Brain pericyte (primary cell): ENCODE measurements around the gene LGALS4.
"Not testable (repeated sequence)": the region's sequence is repeated elsewhere in the genome, so short reads cannot be mapped to it uniquely, and the experiment has no call there.

Experiments
- DNase-seq: peaks from one replicate; pipeline ENCODE4 v3.0.0-alpha.2; 2012; ENCODE audit warnings: low read depth, low spot score

Gene LGALS4

DNA sequence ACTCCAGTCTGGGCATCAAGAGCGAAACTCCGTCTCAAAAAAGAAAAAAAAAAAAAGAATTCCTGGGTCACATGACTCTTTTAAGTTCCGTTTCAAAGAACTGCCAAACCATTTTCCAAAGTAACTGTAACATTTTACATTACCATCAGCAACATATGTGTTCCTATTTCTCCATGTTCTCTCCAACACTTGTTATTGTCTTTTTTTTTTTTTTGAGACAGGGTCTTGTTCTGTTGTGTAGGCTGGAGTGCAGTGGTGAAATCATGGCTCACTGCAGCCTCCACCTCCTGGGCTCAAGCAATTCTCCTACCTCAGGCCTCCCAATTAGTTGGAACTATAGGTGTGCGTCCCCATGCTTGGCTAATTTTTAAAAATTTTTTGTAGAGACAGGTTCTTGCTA, 17.2 kb downstream of the LGALS4 start:
- DNase-seq: no peak

DNA sequence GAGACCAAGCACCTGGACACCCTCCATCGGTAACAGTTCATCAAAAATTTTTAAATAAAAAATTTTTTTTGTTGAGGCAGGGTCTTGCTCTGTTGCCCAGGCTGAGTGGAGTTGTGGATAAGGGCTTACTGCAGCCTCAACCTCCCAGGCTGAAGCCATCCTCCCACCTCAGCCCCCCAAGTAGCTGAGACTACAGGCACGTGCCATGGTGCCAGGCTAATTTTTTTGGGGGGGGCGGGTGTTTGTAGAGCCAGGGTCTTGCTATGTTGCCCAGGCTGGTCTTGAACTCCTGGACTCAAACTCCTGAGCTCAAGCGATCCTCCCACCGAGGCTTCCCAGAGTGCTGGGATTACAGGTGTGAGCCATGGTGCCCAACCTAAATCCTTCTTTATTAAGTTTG, 19.1 kb downstream of the LGALS4 start:
- DNase-seq: no peak

- no peak for DNase-seq
Measured at GRCh38 chr19:38793177-38793576, 19.6 kb downstream of the LGALS4 start.

DNA sequence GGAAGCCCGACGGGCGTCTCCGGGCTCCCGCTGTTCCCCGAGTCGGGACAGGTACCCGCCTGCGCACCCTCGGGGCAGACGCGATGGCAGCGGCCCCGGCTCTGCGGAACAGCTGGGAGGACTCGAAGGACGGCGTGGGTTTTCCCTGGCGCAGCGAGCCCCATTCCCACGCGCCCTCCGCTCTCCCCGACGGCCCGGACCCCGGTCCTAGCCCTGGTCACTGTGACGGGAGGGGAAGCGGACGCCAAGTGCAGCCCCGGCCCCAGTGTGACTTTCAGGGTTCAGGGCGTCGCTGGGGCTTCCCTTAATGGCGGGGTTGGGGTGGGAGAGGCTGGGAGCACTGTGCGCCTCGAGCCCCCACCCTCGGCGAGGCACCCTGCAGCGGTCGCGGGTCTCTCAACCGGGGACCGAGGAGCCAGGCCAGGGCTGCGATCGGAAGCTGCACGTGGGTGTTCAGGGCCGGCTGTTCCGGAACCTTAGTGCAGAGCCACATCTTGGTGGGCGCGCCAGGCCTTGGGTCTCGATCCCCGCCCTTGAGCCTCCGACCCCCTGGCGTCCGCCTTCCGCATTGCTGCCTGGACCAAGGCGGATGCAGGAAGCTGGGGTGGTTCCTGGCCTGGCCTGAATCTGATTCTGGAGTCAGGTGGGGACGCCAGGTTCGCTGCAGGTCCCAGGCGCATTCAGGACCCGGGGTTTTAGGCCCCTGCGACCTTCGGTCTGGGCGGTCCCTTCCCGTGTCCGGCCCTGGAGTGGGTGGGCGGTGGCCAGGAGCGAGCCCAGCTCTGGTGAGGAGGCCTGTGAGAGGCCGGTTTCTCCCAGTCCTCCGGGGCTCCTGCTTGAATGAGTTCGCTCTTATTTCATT, 20.3 kb downstream of the LGALS4 start:
- DNase-seq: no peak

- not testable (repeated sequence) for DNase-seq
Measured at GRCh38 chr19:38791451-38792064, 21.2 kb downstream of the LGALS4 start.

GRCh38 chr19:38790507-38791403, 22.0 kb downstream of the LGALS4 start:
- not testable (repeated sequence) for DNase-seq

- no peak for DNase-seq
Measured at GRCh38 chr19:38788478-38789243, 24.1 kb downstream of the LGALS4 start, which contains the start of gene LGALS7B. Gene LGALS7B, plus strand, starts transcription at chr19:38789200. Its CDS starts 27 bp downstream, at chr19:38789227.

DNA sequence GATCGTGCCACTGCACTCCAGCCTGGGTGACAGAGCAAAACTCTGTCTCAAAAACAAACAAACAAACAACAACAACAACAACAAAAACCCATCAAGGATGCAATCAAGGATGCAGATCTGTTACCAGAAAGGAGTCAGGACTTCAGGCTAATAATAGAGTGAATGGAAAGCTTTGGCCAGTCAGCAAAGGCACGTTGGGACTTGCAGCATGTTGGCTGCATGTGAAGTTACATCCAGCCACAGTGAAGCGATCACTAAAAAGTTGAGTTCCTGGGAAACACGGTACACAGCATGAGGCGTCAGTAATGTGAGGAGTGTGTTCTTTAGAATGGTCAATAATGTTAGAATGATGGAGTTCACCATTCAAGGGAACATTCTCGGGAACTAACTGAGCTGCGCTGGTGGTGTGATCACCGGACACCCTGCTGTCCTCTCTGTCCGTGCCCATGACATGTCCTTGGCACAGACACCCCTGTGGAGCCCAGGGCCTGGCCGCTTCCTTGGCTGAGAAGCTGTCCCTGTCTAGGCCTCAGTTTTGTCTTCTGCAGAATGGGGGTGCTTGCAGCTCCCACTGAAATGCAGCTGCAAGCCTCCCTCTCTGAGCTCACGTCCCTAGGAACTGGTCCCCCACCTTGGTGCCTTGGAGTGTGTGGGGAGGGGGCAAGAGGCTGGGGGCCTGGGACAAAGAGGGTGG, 26.0 kb downstream of the LGALS4 start:
- no peak for DNase-seq

- not testable (repeated sequence) for DNase-seq
Measured at GRCh38 chr19:38786061-38786460, 26.7 kb downstream of the LGALS4 start.

DNA sequence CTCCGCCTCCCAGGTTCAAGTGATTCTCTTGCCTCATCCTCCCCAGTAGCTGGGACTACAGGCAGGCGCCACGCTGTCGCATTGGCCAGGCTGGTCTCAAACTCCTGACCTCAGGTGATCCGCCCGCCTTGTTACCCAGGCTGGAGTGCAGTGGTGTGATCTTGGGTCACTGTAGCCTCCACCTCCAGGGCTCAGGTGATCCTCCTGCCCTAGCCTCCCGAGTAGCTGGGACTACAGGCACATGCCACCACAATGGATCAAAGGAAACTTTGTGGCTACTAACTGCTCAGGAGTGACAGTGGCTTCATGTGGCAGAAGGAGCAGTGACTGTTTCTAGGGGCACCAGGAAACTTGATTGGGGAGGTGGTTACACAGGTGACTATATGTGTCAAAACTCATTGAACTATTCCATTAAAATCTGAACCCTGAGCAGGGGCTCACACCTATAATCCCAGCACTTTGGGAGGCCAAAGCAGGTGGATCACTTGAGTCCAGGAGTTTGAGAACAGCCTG, 27.5 kb downstream of the LGALS4 start:
- DNase-seq: no peak

DNA sequence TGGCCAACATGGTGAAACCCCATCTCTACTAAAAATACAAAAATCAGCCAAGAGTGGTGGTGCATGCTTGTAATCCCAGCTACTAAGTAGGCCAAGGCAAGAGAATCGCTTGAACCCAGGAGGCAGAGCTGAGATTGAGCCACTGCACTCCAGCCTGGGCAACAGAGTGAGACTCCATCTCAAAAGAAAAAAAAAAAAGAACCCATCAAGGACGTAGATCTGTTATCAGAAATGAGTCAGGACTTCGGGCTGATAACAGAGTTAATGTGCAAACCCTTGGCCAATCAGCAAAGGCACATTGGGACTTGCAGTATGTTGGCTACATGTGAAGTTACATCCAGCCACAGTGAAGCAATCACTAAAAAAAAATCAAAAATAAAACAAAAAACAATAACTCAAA, 28.5 kb downstream of the LGALS4 start:
- DNase-seq: no peak

GRCh38 chr19:38782212-38782611, 30.5 kb downstream of the LGALS4 start:
- not testable (repeated sequence) for DNase-seq

- no peak for DNase-seq
Measured at GRCh38 chr19:38781058-38781457, 31.7 kb downstream of the LGALS4 start.

DNA sequence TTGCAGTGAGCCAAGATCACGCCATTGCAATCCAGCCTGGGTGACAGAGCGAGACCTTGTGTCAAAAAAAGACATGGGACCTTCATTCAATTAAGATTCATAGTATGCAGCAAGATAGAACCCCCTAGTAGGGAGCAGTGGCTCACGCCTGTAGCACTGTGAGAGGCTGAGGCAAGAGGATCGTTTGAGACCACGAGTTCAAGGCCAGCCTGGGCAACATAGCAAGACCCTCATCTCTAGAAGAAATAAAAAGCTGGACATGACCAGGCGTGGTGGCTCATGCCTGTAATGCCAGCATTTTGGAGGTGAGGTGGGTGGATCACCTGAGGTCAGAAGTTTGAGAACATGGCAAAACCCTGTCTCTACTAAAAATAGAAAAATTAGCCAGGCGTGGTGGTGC, 32.3 kb downstream of the LGALS4 start:
- DNase-seq: no peak

- no peak for DNase-seq
Measured at GRCh38 chr19:38778733-38779132, 34.0 kb downstream of the LGALS4 start.

DNA sequence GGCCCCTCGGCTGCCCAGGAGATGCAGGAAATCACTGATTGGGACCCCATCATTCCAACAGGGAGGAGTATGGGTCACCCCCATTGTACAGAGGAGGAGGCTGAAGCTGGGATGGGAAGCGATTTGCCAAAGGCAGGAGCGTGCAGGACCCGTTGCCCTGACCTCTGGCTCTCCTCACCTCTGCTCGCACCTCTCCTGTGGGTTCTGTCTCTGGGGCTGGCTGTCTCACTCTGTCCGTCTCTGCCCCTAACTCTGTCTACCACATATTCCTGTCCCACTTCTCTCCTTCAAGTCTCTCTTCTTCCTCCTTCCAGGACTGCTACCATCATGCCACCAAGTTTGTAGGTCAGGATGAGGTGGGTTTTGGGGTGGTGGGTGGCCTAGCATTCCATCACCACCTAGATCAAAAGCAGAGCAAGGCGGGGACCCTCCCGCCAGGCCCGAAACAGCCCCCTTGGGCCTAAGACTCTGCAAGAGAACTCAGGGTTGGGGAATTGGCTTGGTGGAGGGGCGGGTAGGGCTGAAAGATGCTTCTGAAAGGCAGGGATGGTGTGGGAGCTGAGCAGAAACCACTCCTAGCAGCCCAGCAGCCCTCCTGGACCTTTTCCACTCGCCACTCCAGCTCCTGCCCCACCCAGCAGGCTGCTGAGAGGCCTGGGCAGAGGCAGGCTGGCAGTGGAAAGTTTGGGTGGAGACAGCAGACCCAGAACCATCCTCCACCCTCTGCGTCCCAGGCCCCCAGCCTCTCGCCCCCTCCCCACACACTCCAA, 38.4 kb downstream of the LGALS4 start:
- no peak for DNase-seq

DNA sequence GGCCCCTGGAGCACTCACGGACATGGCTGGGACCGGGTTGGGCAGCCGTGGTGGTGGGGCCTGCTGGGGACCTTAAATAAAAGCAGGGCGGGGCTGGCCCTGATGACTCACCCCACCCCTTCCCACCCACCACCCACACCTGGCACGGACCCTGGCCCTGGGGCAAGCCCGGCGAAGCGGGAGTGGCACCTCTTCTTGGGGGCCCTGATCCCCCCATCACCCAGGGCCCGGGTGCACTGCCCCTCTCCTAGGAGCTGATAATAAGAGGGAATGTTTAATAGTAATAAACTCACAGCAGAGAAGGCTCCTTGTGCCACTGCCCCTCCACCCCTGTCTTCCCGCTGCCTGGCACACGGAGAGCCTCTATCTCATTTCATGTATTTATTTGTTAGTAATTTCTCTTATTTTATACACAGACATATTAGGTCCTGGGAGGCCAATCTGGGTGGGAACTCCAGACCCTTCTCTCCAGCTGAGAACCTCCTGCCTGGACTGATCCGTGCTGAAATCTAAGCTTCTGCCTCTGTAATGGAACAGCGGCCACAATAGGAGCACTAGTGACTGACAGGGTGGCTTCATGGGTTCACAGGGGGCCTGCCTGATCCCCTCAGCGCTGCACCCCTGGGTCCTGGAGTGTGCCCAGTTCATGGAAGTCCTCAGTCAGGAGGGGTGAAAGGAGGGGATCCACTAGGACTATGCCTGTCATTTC, 39.1 kb downstream of the LGALS4 start, which contains the start of gene LGALS7:
Gene LGALS7 (minus strand): TSS at position 49 of the 709 bp plus-strand sequence. CDS start 25 bp downstream, at position 24.
- DNase-seq: no peak

GRCh38 chr19:38771569-38771968, 41.2 kb downstream of the LGALS4 start:
- DNase-seq: not testable (repeated sequence)

DNA sequence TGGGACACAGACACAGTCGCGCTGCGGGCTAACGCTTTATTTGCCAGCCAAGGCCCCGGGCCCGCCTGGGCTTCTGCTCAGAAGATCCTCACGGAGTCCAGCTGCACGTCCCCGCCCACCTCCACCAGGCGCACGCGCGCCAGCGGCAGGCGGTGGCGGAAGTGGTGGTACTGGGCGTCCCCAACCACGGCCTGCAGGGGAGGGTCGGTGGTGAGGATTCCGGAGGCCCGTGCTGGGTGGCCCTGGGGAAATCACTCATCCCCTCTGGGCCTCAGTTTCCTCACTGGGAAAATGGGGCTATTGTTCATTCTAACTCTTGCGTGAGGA, 41.8 kb downstream of the LGALS4 start:
- DNase-seq: not testable (repeated sequence)
